GM12872 (cell line): ENCODE data around the gene ARMC2.

Experiments used
- TF ChIP-seq, protein P1 (sequence below): IDR thresholded peaks from 3 replicates; pipeline ENCODE4 v1.5.1; 2011; ENCODE audit warnings: low read depth, mild to moderate bottlenecking, low read length, moderate library complexity; ENCODE audit not compliant: insufficient read depth

ARMC2 gene

DNA sequence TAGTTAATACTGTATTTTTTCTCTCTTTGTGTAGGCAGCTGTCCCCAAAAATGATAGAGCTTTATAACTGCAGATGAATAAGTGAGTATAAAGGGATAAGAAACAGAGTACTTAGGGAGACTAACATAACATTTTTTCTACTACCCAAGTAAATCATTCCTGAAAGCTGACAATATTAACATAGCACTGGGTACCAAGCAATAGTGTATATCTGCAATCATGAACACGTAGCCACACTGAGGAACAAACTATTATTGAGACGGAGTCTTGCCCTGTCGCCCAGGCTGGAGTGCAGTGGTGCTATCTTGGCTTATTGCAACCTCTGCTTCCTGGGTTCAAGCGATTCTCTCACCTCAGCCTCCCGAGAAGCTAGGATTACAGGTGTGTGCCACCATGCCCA, 140.5 kb downstream of the ARMC2 start:
- TF ChIP-seq, protein P1, sequence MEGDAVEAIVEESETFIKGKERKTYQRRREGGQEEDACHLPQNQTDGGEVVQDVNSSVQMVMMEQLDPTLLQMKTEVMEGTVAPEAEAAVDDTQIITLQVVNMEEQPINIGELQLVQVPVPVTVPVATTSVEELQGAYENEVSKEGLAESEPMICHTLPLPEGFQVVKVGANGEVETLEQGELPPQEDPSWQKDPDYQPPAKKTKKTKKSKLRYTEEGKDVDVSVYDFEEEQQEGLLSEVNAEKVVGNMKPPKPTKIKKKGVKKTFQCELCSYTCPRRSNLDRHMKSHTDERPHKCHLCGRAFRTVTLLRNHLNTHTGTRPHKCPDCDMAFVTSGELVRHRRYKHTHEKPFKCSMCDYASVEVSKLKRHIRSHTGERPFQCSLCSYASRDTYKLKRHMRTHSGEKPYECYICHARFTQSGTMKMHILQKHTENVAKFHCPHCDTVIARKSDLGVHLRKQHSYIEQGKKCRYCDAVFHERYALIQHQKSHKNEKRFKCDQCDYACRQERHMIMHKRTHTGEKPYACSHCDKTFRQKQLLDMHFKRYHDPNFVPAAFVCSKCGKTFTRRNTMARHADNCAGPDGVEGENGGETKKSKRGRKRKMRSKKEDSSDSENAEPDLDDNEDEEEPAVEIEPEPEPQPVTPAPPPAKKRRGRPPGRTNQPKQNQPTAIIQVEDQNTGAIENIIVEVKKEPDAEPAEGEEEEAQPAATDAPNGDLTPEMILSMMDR: no peak

DNA sequence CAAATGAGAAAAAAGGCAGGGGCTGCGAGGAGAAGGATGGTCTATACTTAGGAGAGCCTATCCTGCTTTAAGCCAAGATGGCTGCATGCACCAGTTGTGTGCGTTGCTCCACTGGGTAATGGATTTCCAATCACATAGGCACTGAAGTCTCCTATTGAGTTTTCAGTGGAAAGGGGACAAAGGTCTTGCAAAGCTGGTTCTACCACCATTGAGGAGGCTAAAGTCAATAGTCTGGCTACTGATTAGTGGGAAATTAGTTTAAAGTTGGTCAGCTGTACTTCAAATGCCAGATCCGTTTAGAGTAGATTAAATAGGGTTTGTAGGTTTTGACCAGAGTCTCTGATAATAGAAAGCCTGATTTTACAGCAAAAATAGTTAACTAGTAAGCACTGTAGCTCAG, 141.5 kb downstream of the ARMC2 start:
- TF ChIP-seq, protein P1: no peak

DNA sequence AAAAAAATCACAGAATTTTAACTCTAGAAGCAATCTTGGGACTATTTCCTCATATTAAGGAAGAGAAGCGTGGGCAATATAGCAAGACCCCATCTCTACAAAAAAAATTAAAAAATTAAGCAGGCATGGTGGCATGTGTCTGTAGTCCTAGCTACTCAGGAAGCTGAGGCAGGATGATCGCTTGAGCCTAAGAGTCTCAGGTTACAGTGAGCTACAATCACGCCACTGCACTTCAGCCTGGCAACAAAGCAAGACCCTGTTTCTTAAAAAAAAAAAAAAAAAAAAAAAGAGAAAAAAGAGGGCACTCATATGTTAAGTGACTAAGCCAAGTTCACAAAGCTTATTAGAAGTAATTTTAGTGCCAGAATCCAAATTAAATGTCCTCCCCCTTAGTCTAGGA, 145.7 kb downstream of the ARMC2 start:
- TF ChIP-seq, protein P1: no peak

DNA sequence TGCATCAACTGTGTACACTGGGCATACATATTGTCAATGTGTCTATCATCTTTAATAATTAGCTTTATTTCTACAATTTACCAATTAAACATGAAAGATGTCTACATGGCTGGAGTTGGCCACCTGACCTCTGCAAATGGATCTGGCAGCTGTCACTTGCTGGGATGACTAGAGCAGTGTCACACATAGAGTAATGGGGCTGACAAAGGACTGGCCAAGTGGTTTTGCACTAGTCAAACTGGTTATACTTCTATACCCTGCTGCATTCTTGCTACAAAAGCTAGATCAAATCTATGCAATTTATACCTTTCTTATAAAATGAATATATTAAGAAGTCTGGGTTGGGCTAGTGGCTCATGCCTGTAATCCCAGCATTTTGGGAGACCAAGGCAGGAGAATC, 147.1 kb downstream of the ARMC2 start:
- TF ChIP-seq, protein P1: no peak

DNA sequence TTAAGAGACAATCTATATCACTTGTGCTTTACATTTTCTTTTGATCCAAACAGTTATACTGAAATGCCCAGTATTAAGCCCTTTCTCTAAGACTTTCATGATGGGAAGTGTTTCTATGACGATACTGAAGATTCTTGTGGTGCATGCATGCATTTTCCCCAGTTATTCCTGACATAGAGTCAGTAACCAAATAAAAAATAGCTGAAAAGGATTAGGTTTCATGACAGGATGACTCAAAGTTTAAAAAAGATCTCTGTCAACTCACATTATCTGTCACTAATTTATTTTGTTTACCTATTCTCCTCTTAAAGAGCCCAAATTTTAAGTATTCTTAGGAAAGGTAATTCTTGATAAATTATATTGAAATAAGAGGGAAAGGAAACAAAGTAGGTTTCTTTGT, 148.0 kb downstream of the ARMC2 start:
- TF ChIP-seq, protein P1: no peak

DNA sequence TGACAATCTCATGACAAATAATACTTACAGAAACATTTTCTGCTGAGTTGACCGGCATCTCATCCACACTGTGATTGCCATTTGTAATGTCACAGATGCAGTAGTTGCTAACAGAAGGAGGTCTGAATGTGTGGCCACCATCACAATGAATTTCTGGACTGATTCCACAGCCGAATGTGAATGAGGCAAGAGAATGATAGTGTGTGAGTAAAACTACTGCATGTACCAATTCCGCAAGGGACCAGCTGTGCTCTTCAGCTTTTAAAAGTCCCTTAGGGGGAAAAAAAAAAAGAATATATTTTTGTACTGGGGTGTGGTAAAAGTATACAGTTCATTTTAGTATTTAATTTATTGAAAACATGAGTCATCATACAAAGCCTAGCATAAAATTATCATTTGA, 150.3 kb downstream of the ARMC2 start:
- TF ChIP-seq, protein P1: no peak

DNA sequence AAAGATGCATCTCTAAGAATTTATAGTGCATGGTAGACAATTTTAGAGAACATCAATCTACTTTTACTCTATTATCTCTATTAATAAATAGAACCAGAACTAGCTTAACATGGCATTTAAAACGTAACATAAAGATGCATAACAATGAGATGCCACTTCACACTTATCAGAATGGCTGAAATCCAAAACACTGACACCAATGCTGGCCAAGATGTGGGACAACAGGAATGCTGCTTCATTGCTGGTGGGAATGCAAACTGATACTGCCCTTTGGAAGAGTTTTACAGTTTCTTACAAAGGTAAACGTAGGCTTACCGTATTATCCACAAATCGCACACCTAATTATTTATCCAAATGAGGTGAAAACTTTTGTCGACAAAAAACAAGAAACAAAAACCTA, 151.2 kb downstream of the ARMC2 start:
- TF ChIP-seq, protein P1: no peak

DNA sequence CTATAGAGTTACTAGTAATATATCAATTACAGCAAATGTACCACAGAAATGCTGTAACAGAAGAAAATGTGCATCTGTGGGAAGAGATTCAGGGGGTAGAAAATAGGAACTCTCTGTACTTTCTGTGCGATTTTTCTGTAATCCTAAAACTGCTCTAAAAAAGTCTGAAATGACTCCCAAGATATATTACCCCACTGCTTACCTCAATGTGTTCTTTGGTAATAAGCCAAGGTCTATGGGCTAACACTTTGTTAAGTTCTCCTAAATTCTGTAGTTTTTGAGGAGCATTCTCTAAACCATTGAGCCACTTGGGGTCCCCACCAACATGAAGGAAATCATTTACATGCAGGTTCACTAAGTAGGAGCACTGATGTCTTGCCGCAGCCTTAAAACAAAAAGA, 152.1 kb downstream of the ARMC2 start:
- TF ChIP-seq, protein P1: no peak
